GM12864 (cell line): Measurements from ENCODE around the gene IKZF2.

Experiments
- DNase-seq: peaks from one replicate; pipeline ENCODE4 v3.0.0-alpha.2; 2011; ENCODE audit warnings: low read depth
- H3K4me3 ChIP-seq: 2 replicates; pipeline ENCODE4 v1.5.1; 2011; ENCODE audit warnings: mild to moderate bottlenecking, low read depth, low read length, control low read depth
- CTCF ChIP-seq: IDR thresholded peaks from 2 replicates; pipeline ENCODE4 v1.5.1; 2011; ENCODE audit warnings: low read depth, mild to moderate bottlenecking, moderate library complexity, low read length, control low read depth, inconsistent platforms; ENCODE audit errors: missing control alignments

IKZF2 gene

GRCh38 chr2:213080969-213081617 lies 70.3 kb downstream of the IKZF2 start:
- no peak overlapping the region for H3K4me3 ChIP-seq
- no peak for DNase-seq
- no peak for TF ChIP-seq CTCF

GRCh38 chr2:213079756-213080155 lies 71.7 kb downstream of the IKZF2 start:
- DNase-seq, result no peak
- TF ChIP-seq CTCF, result no peak

DNA sequence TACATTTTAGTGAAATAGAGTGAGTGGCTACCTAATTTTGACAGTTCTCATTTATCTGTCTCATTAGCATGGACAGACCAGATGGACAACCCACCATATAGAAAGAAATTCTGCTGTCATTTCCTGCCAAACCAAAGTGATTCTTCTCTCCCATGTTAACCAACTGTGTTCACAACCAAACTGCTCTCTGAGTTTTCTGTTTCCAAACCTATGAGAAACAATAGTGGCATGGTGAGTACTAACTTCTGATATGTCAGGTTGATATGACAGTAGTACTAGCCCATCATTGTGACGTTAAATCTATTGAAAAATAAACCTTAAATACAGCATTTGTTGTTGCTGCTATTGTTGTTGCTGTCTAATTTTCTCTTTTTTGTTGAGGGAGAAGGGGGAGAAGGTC lies 72.7 kb downstream of the IKZF2 start:
- TF ChIP-seq CTCF, result no peak
- no peak for DNase-seq
- H3K4me3 ChIP-seq, result no peak overlapping the region

More at GRCh38 chr2:213079756-213080155, 71.7 kb downstream of the IKZF2 start:
- H3K4me3 ChIP-seq, result no peak overlapping the region

DNA sequence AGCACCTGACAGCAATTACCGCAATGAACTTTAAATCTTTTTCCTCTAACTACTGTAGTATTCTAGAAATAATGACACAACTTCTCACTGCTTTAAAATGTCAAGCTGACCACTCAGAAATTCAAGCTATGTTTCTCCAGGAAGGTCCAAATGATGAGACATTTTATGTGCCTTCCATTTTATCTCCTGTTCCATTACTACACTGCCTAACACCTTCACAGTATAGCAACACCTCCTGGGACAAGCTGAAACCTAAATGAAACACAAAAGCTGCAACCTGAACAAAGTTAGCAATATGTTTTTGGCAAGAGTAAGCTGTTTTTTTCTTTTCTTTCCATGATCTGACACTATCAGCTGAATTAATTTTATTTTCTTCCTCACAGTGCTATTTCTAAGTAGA lies 81.9 kb downstream of the IKZF2 start:
- DNase-seq, result no peak
- H3K4me3 ChIP-seq, result no peak overlapping the region
- no peak for TF ChIP-seq CTCF

- no peak for TF ChIP-seq CTCF
- H3K4me3 ChIP-seq, result no peak overlapping the region
- no peak for DNase-seq
These were observed 82.6 kb downstream of the IKZF2 start for GRCh38 chr2:213068676-213069359.

DNA sequence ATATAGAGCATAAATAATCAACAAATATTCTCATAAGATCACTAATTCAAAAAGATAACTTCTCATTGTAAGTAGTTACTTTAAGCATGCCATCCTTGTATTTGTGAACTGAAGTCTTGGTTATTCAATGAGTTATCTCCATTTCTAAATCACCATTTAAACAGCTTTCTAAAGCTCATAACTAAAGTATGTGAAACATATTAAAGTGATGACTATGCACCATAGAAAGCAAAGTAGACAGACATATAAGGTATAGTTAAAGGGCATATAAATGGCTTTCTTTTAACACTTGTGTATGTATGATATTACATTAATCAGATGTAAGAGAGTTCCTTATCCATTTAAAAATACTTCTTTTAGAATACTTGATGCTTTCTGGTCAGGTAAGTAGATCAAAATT lies 83.5 kb downstream of the IKZF2 start:
- no peak for DNase-seq
- no peak overlapping the region for H3K4me3 ChIP-seq
- no peak for TF ChIP-seq CTCF

GRCh38 chr2:213066443-213066743 lies 85.0 kb downstream of the IKZF2 start:
- no peak overlapping the region for H3K4me3 ChIP-seq
- no peak for TF ChIP-seq CTCF
- no peak for DNase-seq
